8988T (cell line): Measurements from ENCODE around the gene LRRTM4.

Experiments
- DNase-seq: peaks from one replicate; pipeline ENCODE4 v3.0.0; 2011

Gene LRRTM4

DNA sequence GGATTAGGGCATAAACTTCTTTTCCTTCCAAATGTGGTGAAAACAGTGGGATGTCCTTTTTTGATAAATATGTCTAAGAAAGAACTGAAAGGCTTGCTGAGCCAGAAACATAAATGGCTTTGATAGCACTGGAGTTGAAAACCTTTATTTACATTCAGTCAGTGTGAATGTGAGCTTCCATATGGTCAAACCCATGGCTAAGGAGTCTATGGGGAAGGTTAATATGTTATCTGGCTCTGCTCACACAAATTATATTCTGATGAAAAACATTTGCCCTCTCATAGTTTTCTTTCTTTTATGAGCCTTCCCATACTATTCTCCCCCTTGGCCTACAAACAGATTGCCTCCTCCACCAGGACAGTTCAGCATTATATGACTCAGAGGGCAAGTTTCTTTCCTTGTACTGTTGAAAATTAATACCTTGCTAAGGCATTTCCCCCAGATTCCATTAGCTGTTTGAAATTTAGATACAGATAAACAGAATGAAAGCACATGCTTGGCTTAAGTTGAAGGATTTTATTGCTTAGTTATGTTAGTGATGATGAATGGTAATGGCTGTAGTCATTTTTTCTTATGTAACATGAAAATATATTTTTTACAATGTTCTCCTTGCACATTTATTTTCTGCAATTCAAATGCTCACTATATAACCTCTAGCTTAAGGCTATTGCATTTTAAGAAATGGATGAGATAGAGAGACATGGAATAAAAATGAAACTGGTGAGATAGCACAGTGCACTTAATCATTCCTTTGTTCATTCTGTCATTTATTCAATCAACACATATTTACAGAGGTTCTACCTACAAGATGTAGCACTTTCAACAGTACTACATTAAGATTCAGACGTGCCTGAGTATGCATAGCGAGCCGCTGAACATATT is 544.1 kb downstream of the LRRTM4 start:
- DNase-seq: no peak

DNA sequence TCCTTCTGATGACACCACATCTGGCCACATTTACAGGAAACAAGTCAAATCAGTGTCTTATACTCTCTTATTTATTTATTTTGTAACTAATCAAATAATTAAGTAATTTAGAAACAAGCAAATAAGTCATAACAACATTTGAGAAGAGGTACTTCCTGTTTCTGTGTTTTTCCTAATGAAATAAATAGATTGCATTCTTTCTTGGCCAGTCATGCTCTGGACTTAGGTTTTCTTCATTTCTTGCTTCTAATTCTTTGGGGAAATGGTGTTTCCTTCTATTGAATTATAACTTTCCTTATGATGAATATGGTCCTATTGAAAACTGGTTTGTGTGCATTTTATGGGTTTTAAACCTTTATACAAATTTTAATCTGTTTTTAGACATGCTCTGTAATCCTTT is 546.4 kb downstream of the LRRTM4 start:
- no peak for DNase-seq

GRCh38 chr2:76973610-76974009 is 548.6 kb downstream of the LRRTM4 start:
- no peak for DNase-seq

GRCh38 chr2:76965772-76966171 is 556.4 kb downstream of the LRRTM4 start:
- DNase-seq: no peak

- DNase-seq: no peak
These were observed 563.4 kb downstream of the LRRTM4 start for GRCh38 chr2:76958749-76959148.

DNA sequence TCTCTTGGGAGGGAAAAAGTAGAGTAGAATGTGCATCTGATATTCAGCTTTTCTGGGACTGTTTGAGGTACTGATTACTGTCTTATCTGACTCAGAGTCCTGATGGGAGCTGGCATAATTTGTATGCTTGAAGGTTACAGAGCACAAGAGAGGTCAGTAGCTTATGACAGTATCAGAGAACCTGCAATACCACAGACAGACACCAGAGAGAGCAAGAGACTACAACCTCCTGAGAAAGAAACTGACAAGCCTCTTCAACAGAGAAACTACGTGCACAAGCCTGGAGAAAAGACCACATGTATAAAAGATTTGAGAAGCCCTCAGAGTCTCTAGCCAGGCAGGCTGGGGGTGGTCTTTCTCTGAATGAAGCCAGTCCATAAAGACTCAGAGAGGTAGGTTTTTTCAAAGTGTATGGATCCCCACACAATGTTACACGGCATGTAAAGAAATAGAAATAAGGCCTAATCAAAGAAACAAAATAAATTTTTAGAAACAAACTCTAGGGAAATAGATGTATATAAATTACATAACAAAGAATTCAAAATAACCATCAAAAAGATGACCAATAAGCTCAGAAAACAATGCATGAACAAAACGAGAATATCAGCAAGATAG is 568.3 kb downstream of the LRRTM4 start:
- no peak for DNase-seq

DNA sequence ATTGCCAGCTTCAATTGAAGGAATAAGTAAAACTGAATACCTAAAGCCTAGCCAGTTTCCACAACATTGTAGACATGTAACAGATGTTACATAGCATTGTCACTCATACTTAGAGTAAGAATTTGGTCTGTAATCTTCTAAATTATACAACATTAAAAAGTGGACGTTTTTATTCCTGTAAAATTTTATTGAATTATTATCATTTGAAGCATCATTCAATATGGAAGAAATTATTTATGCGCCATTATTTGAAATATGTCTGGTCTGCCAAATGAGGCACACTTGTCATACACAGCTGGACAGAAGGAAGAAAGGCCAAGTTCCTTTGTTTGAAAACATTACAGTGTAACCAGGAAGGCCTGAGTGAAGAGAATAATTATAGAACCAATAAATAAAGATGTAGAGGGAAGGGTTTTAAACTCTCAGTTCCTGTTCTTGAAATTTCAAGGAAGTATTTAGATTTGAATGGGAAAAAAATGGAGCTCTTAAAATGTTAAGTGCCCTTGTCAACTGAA is 575.5 kb downstream of the LRRTM4 start:
- no peak for DNase-seq

- DNase-seq: no peak
These were observed 581.6 kb downstream of the LRRTM4 start for GRCh38 chr2:76940559-76940958.

DNA sequence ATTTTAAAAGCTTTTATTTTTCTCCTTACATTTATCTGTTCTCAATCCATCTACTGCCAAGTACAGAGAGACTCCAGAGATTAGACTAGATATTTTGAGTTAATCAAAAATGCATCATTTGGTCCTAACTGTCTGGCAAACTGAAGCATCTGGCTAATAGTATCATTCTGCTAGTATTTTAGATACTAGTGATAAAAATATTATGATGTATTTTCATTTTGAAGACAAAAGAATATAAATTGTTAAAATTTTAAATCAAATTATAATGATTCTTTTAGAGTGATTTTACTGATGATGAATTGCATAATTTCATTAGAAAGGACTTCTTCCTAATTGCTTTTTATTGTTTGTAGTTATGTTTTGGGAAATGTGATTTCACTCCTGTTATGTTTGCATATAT is 584.0 kb downstream of the LRRTM4 start:
- DNase-seq: no peak

DNA sequence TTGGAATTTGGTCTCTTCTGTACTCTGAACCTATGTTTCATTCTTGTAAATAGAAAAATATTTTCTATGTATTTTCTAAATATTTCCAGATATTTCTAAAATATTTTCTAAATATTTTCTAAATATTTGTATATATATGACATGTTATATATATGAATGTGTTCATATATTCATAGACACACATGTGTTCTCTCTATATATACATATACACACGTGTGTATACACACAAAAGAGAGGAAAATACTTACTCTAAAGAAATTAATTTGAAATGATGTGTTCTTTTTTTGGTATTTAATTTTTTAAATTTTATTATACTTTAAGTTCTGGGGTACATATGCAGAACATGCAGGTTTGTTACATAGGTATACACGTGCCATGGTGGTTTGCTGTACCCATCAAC is 589.6 kb downstream of the LRRTM4 start:
- DNase-seq: no peak

GRCh38 chr2:76930056-76930744 is 592.0 kb downstream of the LRRTM4 start:
- no peak for DNase-seq

DNA sequence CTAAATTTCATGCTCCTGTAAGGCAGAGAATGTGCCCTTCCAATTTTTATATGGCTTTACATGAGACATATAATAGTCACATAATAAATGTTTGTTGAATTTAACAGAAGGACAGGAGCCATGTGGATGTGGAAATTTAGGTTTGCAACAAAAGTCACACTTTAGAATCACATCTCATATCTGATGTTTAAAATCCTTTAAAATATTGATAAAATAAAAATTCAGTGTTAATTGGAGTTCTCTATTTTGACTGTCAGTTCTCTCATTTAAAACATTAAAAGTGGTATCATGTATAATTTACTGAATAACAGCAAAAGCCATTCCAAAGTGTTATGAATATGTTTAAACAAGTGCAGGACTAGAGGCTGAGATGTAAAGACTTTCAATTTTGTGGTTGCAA is 594.1 kb downstream of the LRRTM4 start:
- DNase-seq: no peak

GRCh38 chr2:76921006-76921405 is 601.2 kb downstream of the LRRTM4 start:
- DNase-seq: no peak

GRCh38 chr2:76895469-76895868 is 626.7 kb downstream of the LRRTM4 start:
- no peak for DNase-seq

DNA sequence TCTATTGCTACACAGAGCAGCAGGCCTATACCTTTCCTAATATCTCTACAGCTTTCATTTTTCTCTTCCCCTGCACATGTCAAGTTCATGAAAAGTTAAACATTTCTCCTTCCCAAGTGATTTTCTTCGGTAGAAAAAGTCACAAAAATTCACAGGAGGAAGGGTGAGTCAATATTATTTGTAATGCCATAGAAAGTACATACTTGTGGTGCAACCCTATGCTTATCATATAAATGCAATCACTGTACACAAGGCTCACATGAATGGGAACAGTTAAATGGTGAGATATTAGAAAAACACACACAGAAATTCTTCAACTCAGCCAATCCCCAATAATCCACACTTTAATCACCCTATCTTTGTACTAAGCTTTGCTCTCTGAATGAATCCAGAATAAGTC is 651.6 kb downstream of the LRRTM4 start:
- no peak for DNase-seq

GRCh38 chr2:76870011-76870410 is 652.2 kb downstream of the LRRTM4 start:
- no peak for DNase-seq

DNA sequence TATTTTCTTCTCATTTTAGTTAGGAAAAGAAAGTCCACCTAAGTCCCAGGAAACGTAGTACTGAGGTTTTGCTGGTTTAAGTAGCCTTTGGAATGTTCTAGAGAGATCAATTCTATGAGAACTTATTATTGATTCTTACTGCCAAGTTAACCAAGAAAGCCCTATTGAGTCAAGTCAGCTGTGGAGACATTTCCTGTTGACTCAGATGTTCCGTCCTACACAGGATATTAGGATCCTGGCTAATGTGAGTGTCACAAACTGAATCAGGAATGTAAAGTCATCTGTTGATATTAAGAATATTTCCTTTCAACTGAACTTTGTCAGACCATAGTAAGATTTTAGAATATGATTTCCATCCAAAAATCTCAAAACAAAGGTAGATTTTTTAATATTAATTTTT is 654.3 kb downstream of the LRRTM4 start:
- DNase-seq: no peak

GRCh38 chr2:76866464-76866863 is 655.7 kb downstream of the LRRTM4 start:
- DNase-seq: no peak

DNA sequence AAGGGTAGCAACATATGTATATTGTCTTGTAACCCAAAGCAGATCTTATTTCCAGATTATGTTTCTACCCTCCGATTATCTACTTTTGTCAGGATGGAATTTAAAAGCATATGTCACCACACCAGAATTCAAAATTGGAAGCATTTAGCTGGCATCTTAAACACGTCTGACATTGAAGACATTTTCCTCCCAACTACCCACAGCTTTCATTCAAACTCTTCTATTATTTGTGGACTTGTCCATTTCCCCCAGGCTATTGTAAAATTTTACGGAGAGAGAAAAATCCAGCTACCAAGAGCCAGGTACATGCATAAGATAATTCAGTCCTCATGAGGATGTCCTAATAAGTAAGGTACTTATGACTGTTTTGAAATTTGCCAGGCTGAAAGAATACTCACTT is 659.3 kb downstream of the LRRTM4 start:
- DNase-seq: no peak

GRCh38 chr2:76861708-76862107 is 660.5 kb downstream of the LRRTM4 start:
- no peak for DNase-seq

DNA sequence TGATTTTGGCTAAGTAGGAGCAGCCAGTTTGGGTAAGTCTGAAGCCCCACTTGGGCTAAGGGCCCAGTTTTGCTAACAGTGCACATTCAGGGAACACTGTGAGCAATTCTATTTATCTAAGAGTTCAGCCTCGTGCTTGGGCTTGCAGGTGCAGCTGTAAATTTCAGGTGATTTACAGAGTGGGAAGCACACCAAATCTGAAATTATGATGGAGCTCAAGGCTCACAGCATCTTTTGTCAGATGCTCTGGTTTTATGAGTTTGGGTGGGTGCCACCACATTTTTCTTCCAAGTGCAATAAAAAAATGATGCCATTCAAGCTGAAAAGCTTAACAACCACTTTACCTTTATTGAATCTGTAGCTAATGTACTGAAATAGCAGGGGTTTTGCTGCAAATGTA is 671.2 kb downstream of the LRRTM4 start:
- no peak for DNase-seq

GRCh38 chr2:76849086-76849485 is 673.1 kb downstream of the LRRTM4 start:
- no peak for DNase-seq

GRCh38 chr2:76839826-76840225 is 682.4 kb downstream of the LRRTM4 start:
- no peak for DNase-seq
